HepG2 (cell line): ENCODE data around the gene MGLL. TPM values are rescaled to one million over a fixed set of nuclear protein-coding genes. Genes with fewer than 3 reads are reported as not detected.

Experiments
- ATAC-seq: fragments of 200-7000 bp; cut with Tn5 transposase; 3 replicates; pipeline ENCODE4 v1.9.1; 2020; ENCODE audit warnings: mild to moderate bottlenecking, moderate library complexity
- BruUV-seq: library from RNA; stranded (reverse); fragments of 400-500 nt; replicated peaks from 2 replicates; lab custom pipeline; 2021; lab: Mats Ljungman, UMichigan
- CTCF ChIA-PET: fragments of 300-600 bp; formaldehyde crosslinking; extraction: SDS; loops from one replicate; lab custom pipeline; 2021; ENCODE audit warnings: low total read pairs, inconsistent platforms, low intra/inter-chr PET ratio; lab: Yijun Ruan, JAX
- POLR2A ChIA-PET: fragments of 350-600 bp; sonication (Branson Sonifier 250); formaldehyde crosslinking; loops from one replicate; lab custom pipeline; 2020; ENCODE audit warnings: antibody characterized with exemption, inconsistent platforms; lab: Yijun Ruan, JAX
- DNase-seq: peaks from one replicate; pipeline ENCODE4 v3.0.0-alpha.2; 2015; ENCODE audit warnings: low spot score
- FAIRE-seq: peaks from 3 replicates; lab custom pipeline; 2011; peaks lifted over from hg19 to GRCh38; lab: Jason Lieb, UNC
- H2AFZ ChIP-seq: one replicate; pipeline ENCODE4 v1.6.1; 2011; ENCODE audit warnings: low read length, inconsistent platforms
- H3K27ac ChIP-seq: fragments of 300-600 bp; 3 replicates; pipeline ENCODE4 v1.8.0; 2011; ENCODE audit warnings: mixed run types, mild to moderate bottlenecking, mixed read lengths, low read length, inconsistent platforms; ENCODE audit not compliant: insufficient read depth; ENCODE audit errors: extremely low read length
- H3K27me3 ChIP-seq, 2 experiments: fragments of 200-600 bp in 1 of 2; 2 replicates in 1 of 2; 3 replicates in 1 of 2; pipeline versions ENCODE4 v1.6.0 to v1.8.0; 2011; ENCODE audit warnings: low read length in 2 of 2, mild to moderate bottlenecking in 2 of 2, moderate library complexity in 2 of 2, inconsistent platforms in 1 of 2; ENCODE audit not compliant: insufficient read depth in 2 of 2, control insufficient read depth in 1 of 2
- H3K36me3 ChIP-seq, 2 experiments: fragments of 200-600 bp in 1 of 2; replicated peaks in 1 of 2; 2 replicates in 1 of 2; 3 replicates in 1 of 2; pipeline versions ENCODE4 v1.5.1 to v1.8.0; 2011; ENCODE audit warnings: low read length in 2 of 2, inconsistent platforms in 1 of 2; ENCODE audit not compliant: insufficient read depth in 2 of 2, control insufficient read depth in 1 of 2
- H3K4me1 ChIP-seq: 2 replicates; pipeline ENCODE4 v1.5.1; 2012; ENCODE audit warnings: low read length, inconsistent platforms; ENCODE audit not compliant: insufficient read depth
- H3K4me2 ChIP-seq: 2 replicates; pipeline ENCODE4 v1.6.0; 2011; ENCODE audit warnings: low read depth, low read length, inconsistent platforms
- H3K4me3 ChIP-seq, 3 experiments: fragments of 200-600 bp in 1 of 3; sonication (generic), shearing (Covaris generic) in 1 of 3; replicated peaks in 1 of 3; 2 replicates each; pipeline ENCODE4 v1.5.1; 2011 to 2016; ENCODE audit warnings: low read length in 3 of 3, inconsistent platforms in 2 of 3, low read depth in 2 of 3, mild to moderate bottlenecking in 2 of 3, control low read depth in 1 of 3, mixed read lengths in 1 of 3; ENCODE audit not compliant: insufficient read depth in 1 of 3
- H3K79me2 ChIP-seq: one replicate; pipeline ENCODE4 v1.6.1; 2011; ENCODE audit warnings: low read length, inconsistent platforms; ENCODE audit not compliant: insufficient read depth
- H3K9ac ChIP-seq: 2 replicates; pipeline ENCODE4 v1.6.0; 2011; ENCODE audit warnings: mild to moderate bottlenecking, low read depth, low read length, inconsistent platforms; ENCODE audit not compliant: insufficient read depth
- H3K9me3 ChIP-seq: 2 replicates; pipeline ENCODE4 v1.5.1; 2012; ENCODE audit warnings: mild to moderate bottlenecking, low read length
- H4K20me1 ChIP-seq: 2 replicates; pipeline ENCODE4 v1.6.0; 2011; ENCODE audit warnings: inconsistent platforms, mild to moderate bottlenecking, low read length, moderate library complexity; ENCODE audit not compliant: insufficient read depth
- HHEX ChIP-seq: IDR thresholded peaks from 2 replicates; pipeline ENCODE4 v1.6.1; 2016; ENCODE audit warnings: control low read depth
- KLF12 ChIP-seq: sonication (generic); formaldehyde crosslinking; IDR thresholded peaks from 2 replicates; pipeline ENCODE4 v1.4.0; 2020; ENCODE audit warnings: missing genetic modification reagents, borderline replicate concordance
- TRAFD1 ChIP-seq: sonication (generic); formaldehyde crosslinking; IDR thresholded peaks from 2 replicates; pipeline ENCODE4 v1.5.1; 2020; ENCODE audit warnings: missing genetic modification reagents, mild to moderate bottlenecking, borderline replicate concordance
- ZNF280D ChIP-seq: sonication (generic); formaldehyde crosslinking; IDR thresholded peaks from 2 replicates; pipeline ENCODE4 v1.5.1; 2020; ENCODE audit warnings: mild to moderate bottlenecking, missing genetic modification reagents
- ZNF296 ChIP-seq: sonication (generic); formaldehyde crosslinking; conservative IDR thresholded peaks from 2 replicates; pipeline ENCODE4 v1.5.0; 2020; ENCODE audit warnings: mild to moderate bottlenecking, missing genetic modification reagents
- WGBS: methylation state at CpG from one replicate; pipeline ENCODE4 v1.1.6; 2017; ENCODE audit warnings: low lambda C conversion rate; 5-methylcytosine and 5-hydroxymethylcytosine counted together
- in situ Hi-C: cut with HindIII; loops from 2 replicates; pipeline ENCODE4 v1.10.0; 2017; ENCODE audit warnings: low pct_unique_long_range_greater_than_20kb; ENCODE audit not compliant: extremely low pct_ligation_motif_present
- intact Hi-C: fragments of 100-400 bp; cut with micrococcal nuclease; formaldehyde crosslinking; loops from one replicate; pipeline ENCODE4 v1.10.0; 2022; ENCODE audit not compliant: unreplicated experiment
- polyA plus RNA-seq, 8 experiments: library from polyadenylated mRNA; depleted of rRNA in 3 of 8; stranded (reverse) in 7 of 8; unstranded in 1 of 8; fragments of >200 nt; fragmentation: Illumina TruSeq in 4 of 8; extraction: Trizol in 4 of 8; gene quantifications; 2 replicates each; pipeline versions ENCODE4 v1.2.1 to v1.2.3, GENCODE V29; 2011 to 2016; ENCODE audit warnings: low read depth in 4 of 8, missing spikeins in 1 of 8, mixed read lengths in 1 of 8; ENCODE audit not compliant: insufficient read depth in 1 of 8
- total RNA-seq, 5 experiments: library from RNA; depleted of rRNA; stranded (reverse); fragments of >200 nt; fragmentation: Illumina TruSeq; extraction: Trizol; gene quantifications; 2 replicates each; pipeline ENCODE4 v1.2.3, GENCODE V29; 2016; ENCODE audit warnings: low read depth in 1 of 5
- TF ChIP-seq, protein P1 (sequence below): sonication (generic); formaldehyde crosslinking; IDR thresholded peaks from 2 replicates; pipeline ENCODE4 v1.4.0; 2020; ENCODE audit warnings: mild to moderate bottlenecking, missing genetic modification reagents

MGLL gene
- total and polyA plus RNA-seq, 2 of the 13 experiments (the other 11 are each of a cell fraction or from before 2014, with no cell fraction given): not detected

GRCh38 chr3:127723011-127723567, 99.2 kb downstream of the MGLL start:
- in situ Hi-C loops: no loop called here
- DNase-seq (no peak), FAIRE-seq (no peak), ATAC-seq (no peak)
- WGBS: 20% methylated on average over 10 of the region's 11 CpGs
- TF ChIP-seq KLF12 (CRISPR knock-in tag) (no peak), HHEX (CRISPR knock-in tag) (no peak), TRAFD1 (no peak), ZNF280D (CRISPR knock-in tag) (no peak), ZNF296 (CRISPR knock-in tag) (no peak)
- TF ChIP-seq, protein P1, sequence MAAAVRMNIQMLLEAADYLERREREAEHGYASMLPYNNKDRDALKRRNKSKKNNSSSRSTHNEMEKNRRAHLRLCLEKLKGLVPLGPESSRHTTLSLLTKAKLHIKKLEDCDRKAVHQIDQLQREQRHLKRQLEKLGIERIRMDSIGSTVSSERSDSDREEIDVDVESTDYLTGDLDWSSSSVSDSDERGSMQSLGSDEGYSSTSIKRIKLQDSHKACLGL (CRISPR knock-in tag): no peak
- Histone ChIP-seq H3K27ac (no peak overlapping the region), H3K9me3 (no peaks in the 10 kb centered on the region), H3K4me2 (no peak overlapping the region), H3K27me3 (peaks cover 0 to 40% of the 10 kb centered on the region in 2 experiments; a peak in 3 of 5 replicates), H3K79me2 (no peaks in the 10 kb centered on the region), H3K4me3 (no peak overlapping the region), H3K4me1 (no peaks in the 10 kb centered on the region), H3K36me3 (no peaks in the 10 kb centered on the region), H3K9ac (no peak overlapping the region), H4K20me1 (no peaks in the 10 kb centered on the region), H2AFZ (no peak overlapping the region)
- ChIA-PET CTCF (no interaction called here), POLR2A (no interaction called here)
- no TSS peak for BruUV-seq
- intact Hi-C loops: no loop called here
